Fibroblast of lung (primary cell): Measurements from ENCODE around the gene EEF1AKMT3.

Experiments
- CTCF ChIP-seq, 2 donors: IDR thresholded peaks in 1 of 2; conservative IDR thresholded peaks in 1 of 2; 1 replicate in 1 of 2; 2 replicates in 1 of 2; pipeline ENCODE4 v1.5.1; 2011 to 2012; ENCODE audit warnings: low read length in 2 of 2, control low read depth in 1 of 2, inconsistent platforms in 1 of 2, low read depth in 1 of 2, mild to moderate bottlenecking in 1 of 2
- EZH2 ChIP-seq: IDR thresholded peaks from 2 replicates; pipeline ENCODE4 v1.5.1; 2012; ENCODE audit warnings: low read length, control low read depth, mild to moderate bottlenecking; ENCODE audit errors: missing control alignments

GRCh38 chr12:57765003-57765697, 7.3 kb upstream of the EEF1AKMT3 start:
- TF ChIP-seq CTCF (conservative IDR thresholded peaks at IDR 0.05 in 1 of 2, IDR thresholded peaks at IDR 0.05 in 1 of 2; ENCODE audit: low read depth in 1 of 2, low read length in 2 of 2) (peak; percentile 21 to 24), EZH2 (peak; percentile 86)
